Pulmonary artery endothelial cell (primary cell): ENCODE measurements around the gene NLGN1. TPM values are rescaled to one million over a fixed set of nuclear protein-coding genes. Genes with fewer than 3 reads are reported as not detected.

Source experiments
- DNase-seq: peaks from one replicate; pipeline ENCODE4 v3.0.0-alpha.2; 2011; ENCODE audit warnings: low read depth, low spot score
- total RNA-seq: library from RNA; depleted of rRNA; stranded (reverse); fragments of >200 nt; gene quantifications from 2 replicates; pipeline ENCODE4 v1.2.3, GENCODE V29; 2014

Gene NLGN1
- total RNA-seq, 1 donor from 2014 or later = 37.5 TPM

GRCh38 chr3:173753593-173753992, 356.0 kb downstream of the NLGN1 start:
- DNase-seq = no peak

DNA sequence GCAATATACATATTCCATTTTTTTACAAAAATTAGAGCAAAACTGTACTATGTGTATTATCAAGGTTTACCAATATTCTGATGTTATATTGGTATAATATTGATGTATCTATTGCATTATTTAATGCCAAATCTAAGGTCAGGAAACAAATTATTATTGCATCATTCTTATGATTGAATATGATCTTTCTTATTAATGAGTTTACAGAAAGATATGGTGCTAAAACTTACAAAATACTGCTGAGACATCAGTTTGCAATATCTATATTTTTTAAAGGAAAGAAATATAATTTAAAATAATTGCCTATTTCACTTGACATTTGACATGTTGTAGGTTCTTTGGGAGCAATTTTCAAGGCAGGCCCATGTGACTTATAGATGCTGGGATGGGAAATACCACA, 357.6 kb downstream of the NLGN1 start:
- no peak for DNase-seq

GRCh38 chr3:173761161-173761560, 363.6 kb downstream of the NLGN1 start:
- DNase-seq = no peak

- DNase-seq = no peak
Observed at GRCh38 chr3:173762501-173762900, 365.0 kb downstream of the NLGN1 start.

DNA sequence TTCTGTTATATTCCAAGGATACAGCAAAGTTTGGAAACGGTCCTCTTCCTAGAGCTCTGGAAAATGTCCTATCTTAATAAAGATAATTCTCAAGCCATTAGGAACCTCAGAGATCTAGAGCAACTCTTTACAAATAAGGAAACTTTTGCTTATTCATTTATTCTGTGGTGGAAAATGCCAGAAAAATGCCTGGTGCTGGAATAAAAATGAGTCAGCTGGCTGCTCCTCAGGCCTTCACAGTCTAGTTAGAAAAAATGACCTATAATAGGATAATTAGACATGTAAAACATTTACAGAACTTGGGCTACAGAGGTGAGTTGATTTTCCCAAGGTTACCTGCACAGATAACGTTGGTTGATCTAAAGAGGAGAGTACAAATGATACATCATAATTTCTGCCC, 372.5 kb downstream of the NLGN1 start:
- DNase-seq = no peak

DNA sequence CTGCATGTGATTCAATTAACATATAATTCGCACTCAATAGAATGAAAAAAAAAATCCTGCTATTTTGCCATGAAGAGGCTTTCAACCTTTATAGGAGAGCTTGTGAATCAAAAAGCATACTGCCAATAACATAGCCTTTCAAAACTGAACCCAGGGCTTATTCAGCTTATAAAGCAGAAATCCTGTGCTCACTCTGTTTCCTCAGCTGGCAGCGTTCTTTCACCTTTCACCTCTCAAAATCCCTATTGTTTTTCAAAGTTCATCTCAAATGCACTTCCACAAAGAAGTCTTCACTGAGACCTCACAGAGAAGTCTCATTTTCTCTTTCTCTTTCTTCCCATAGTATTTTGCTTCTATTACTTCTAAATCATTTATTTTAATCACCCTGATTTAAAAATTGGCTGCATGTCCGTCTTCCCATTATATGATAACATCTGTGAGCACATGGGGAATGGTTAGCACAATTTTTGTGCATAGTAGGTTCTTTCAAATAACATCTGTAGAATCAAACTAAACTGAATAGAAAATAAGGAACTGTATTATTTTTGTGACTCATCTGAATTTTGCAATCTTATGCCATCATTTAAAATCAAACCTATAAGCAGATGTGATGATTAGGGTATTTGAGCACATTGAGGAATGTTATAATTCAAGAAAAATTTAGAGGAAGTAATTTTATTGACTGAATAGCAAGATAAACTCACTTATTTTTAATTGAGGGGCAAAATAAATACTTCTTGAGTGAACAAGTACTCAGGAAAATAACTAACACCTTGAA, 373.4 kb downstream of the NLGN1 start:
- no peak for DNase-seq

- no peak for DNase-seq
Observed at GRCh38 chr3:173773800-173774199, 376.3 kb downstream of the NLGN1 start.

GRCh38 chr3:173774294-173774693, 376.8 kb downstream of the NLGN1 start:
- no peak for DNase-seq

DNA sequence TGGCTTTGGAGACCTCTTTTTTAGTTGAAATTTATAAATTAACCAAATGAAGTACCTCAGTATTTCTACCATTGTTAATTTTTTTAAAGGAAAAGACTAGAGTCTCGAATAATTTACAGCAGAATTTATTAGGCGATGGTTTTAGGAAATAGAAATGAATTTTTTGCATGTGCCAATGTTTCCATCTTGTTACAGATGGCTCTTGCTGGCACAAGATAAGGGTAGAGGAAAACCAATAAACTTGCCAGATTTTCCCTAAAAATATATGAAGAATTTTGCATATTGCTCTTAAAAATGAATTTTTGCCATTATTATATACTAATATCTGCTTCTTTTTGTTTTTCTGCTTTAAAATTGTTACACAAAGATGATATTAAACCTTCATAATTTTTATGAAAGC, 380.7 kb downstream of the NLGN1 start:
- no peak for DNase-seq

DNA sequence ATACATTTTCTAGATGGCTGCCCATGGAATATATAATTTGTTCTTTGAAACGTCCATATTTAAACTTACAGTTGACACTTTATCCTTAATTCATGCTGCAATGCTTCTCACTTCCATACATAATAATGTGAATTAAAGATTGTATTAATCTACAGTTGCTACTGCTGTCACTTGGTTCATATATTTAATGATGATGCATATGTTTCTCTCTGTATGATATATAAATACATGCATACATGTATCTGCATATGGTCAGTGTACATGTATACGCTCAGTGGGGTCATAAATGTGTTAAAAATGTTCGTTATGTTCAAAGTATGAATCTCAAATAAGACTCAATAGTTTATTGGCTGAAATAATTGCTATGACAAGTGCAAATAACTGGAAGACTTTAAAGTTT, 382.5 kb downstream of the NLGN1 start:
- DNase-seq = no peak

DNA sequence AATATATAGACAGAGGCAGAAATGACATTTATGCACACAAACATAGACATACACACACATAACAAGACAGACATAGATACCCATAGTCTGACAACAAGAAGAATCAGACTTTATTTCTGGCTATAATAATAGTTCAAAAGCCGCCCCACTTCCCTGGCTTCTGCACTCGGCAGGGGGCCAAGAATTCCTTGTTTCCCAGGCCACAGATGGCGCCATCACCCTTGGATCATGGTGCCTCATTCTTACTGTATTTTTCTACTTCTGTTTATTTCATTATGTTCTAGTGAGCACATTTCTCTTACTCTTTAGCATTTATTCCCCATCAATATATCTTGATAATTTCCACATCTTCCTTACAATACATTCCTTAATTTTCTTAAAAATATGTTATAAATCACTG, 387.5 kb downstream of the NLGN1 start:
- DNase-seq = no peak

GRCh38 chr3:173789530-173790162, 392.1 kb downstream of the NLGN1 start:
- no peak for DNase-seq

- no peak for DNase-seq
Observed at GRCh38 chr3:173793963-173794362, 396.4 kb downstream of the NLGN1 start.

GRCh38 chr3:173796405-173796804, 398.9 kb downstream of the NLGN1 start:
- DNase-seq = no peak

DNA sequence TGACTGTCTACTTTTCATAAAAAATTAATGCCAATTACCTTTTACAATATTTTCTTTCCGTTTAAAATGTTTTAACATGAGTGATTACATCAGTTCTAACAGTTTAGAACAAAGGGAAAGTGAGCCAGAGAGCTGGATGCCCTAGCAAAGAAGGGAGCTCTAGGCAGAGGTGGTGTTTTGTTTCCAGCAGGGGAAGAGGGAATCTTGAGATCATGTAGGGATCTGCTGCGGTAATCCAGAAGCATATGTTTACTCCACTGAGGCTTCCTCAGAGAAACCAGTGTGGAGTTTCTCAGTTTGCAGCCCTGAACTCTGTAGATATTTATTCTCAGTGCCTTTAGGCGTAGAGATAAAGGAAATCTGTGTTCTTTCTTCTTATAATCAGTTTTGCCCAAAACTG, 399.3 kb downstream of the NLGN1 start:
- no peak for DNase-seq

DNA sequence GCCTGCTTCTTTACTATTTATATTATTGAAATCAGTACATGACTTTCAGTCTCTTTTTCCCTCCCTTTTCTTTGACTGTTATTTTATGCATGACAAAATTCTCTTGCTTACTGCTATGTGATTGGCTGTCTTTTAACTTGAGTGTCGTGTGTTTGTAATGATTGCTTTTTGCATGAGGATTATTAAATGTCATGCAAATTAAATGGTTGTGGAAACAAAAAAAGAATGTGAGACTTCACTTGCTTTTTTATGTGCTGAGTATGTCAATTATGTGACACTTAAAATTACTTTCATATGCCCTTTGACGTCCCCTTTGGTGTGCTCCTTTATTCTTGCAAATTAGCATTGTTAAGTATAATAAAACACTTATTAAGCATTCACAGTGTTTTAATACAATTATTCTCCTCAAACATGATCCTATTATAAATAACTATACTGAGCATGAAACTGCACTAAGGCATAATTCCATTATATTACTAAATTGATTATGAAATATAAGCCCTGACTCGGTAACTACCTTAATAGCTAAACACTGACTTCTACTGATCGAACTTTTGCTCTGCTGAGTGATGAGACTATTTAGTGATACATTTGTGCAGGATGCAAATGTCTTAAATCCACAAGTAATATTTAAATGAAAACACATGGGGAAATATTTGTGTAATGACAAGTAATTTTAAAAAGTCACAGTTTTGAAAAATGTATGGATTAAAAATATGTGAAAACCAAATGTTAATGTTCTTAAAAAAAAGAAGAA, 401.7 kb downstream of the NLGN1 start:
- DNase-seq = no peak

DNA sequence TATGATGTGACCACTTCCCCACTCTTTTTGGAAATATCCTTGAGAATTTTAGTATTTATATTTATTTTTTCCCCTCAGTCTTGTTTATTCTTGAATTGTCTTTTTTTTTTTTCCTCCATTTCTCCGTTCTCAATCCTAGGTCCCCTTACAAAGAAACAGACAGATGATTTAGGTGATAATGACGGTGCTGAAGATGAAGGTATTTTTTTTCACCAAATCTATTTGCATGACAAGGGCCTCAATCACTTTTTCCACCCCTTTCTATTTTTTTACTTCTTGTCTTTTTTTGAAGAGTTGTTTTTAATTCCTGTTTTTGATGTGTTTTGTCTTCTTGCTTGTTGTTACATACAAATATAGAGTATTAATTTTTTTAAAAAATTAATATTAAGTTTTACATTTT, 402.6 kb downstream of the NLGN1 start:
- no peak for DNase-seq

DNA sequence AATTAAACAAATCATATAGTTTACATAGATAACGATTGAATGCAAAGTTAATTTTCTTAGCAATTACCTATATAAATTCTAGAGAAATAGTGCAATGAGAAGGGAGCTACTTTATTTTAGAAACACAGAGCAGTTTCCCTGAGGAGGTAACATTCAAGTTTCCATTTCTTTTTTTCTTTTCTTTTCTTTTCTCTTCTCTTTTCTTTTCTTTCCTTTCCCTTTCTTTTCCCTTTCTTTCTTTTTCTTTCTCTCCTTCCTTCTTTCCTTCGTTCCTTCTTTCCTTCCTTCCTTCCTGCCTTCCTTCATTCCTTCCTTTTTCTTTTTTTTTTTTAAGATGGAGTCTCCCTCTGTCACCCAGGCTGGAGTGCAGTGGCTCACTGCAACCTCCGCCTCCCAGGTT, 417.3 kb downstream of the NLGN1 start:
- no peak for DNase-seq

- DNase-seq = no peak
Observed at GRCh38 chr3:173819368-173819767, 421.8 kb downstream of the NLGN1 start.

- DNase-seq = no peak
Observed at GRCh38 chr3:173823911-173824460, 426.4 kb downstream of the NLGN1 start.

DNA sequence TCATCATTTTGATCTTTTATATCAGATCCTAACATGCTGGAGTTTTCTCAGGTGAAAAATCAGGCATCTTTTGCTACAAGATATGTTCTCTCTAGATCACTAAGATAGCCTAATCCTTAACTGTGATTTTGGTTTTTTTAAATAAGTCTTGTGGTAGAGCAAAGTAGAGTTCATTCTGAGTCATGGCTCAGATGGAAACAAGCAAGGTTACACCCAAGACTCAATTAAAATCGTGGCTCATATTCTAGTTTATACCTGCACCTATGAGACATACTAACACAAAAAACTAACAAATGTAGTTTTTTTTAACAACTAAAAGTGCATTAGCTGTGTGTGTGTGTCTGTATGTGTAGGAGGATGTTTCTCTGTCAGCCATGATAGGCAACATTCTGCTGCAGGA, 428.2 kb downstream of the NLGN1 start:
- DNase-seq = no peak

- DNase-seq = no peak
Observed at GRCh38 chr3:173826416-173826815, 428.9 kb downstream of the NLGN1 start.
